ENCODE data around the gene FGF14. TPM values are rescaled to one million over a fixed set of nuclear protein-coding genes. Genes with fewer than 3 reads are reported as not detected.

The FGF14 gene
- total RNA-seq, 3 donors from 2014 or later: 0.43 to 2.5 (median 0.70) TPM

- DNase-seq (no peak), ATAC-seq (no peak)
- H3K9me3 ChIP-seq: no peaks in the 10 kb centered on the region
- TF ChIP-seq, protein P1, sequence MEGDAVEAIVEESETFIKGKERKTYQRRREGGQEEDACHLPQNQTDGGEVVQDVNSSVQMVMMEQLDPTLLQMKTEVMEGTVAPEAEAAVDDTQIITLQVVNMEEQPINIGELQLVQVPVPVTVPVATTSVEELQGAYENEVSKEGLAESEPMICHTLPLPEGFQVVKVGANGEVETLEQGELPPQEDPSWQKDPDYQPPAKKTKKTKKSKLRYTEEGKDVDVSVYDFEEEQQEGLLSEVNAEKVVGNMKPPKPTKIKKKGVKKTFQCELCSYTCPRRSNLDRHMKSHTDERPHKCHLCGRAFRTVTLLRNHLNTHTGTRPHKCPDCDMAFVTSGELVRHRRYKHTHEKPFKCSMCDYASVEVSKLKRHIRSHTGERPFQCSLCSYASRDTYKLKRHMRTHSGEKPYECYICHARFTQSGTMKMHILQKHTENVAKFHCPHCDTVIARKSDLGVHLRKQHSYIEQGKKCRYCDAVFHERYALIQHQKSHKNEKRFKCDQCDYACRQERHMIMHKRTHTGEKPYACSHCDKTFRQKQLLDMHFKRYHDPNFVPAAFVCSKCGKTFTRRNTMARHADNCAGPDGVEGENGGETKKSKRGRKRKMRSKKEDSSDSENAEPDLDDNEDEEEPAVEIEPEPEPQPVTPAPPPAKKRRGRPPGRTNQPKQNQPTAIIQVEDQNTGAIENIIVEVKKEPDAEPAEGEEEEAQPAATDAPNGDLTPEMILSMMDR (IDR thresholded peaks at IDR 0.05): no peak
- H3K4me1 ChIP-seq (ENCODE audit: low read depth): no peaks in the 10 kb centered on the region
- H3K36me3 ChIP-seq (ENCODE audit: low read depth): no peaks in the 10 kb centered on the region
- intact Hi-C loops (cut with DNase I, micrococcal nuclease): no loop called here
- no peak overlapping the region for H3K4me3 ChIP-seq
Observed at GRCh38 chr13:102367836-102368235, 34.0 kb downstream of the FGF14 start.

DNA sequence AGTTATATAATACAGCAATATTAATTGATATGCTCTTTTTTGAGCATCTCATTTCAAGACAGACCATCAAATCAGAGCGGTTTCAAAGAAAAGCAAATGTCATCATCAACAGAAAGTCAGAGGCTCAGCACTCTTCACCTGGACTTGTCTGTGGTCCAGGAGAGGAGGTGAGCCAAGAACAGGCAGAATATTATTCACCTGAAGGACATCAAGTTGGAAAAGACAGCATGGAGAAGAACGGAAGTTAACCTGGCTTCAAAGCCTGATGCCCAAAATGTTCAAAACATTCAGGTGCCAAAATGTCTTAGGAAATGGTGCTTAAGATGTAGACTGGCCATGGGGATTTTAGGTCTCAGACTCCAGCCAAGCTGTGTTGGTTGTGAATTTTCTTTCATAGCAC lies 40.7 kb downstream of the FGF14 start:
- no peaks in the 10 kb centered on the region for H3K9me3 ChIP-seq
- intact Hi-C loops (cut with DNase I, micrococcal nuclease): no loop called here
- H3K4me1 ChIP-seq (ENCODE audit: low read depth): no peaks in the 10 kb centered on the region
- no peaks in the 10 kb centered on the region for H3K36me3 ChIP-seq (ENCODE audit: low read depth)
- TF ChIP-seq, protein P1 (IDR thresholded peaks at IDR 0.05): no peak
- no peak overlapping the region for H3K4me3 ChIP-seq
- no peak for ATAC-seq
- no peak for DNase-seq

DNA sequence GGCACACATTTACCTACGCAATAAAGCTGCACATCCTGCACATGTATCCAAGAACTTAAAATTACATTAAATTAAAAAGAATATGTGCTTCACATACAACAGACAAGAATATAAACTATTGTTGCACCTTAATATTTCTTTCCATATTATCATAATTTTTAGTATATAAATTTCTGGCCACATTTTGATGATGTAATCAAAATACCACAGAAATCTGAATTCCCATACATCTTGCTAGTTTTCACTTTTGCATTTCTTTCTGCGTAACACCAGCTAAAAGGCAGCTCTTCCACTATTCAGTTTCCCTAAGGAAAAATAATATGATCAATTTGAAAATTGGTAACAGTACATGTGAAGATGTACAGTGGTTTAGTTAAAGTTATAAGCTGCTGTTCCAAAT lies 42.6 kb downstream of the FGF14 start:
- DNase-seq (no peak), ATAC-seq (no peak)
- Histone ChIP-seq H3K9me3 (no peaks in the 10 kb centered on the region), H3K4me3 (no peak overlapping the region), H3K4me1 (ENCODE audit: low read depth) (no peaks in the 10 kb centered on the region), H3K36me3 (ENCODE audit: low read depth) (no peaks in the 10 kb centered on the region)
- TF ChIP-seq, protein P1 (IDR thresholded peaks at IDR 0.05): no peak
- intact Hi-C loops (cut with DNase I, micrococcal nuclease): no loop called here

DNA sequence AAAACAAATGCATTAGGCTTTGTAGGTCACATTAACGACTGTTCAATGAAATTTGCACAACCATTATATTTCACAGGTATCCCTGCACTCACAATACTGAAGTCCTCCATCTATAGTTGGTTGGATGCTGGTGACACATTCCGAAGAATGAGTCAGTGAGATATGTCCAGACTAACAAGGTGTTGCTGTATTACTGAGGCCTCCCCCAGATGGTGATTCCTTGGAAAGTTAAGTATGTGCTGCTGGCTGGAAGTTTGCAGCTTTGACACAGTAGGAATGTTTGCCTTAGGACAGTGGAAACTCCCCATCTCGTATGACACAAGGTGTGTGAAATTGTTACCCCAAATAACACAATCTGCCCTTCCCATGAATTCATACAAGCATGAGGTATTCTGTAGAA lies 46.6 kb downstream of the FGF14 start:
- intact Hi-C loops (cut with DNase I, micrococcal nuclease): no loop called here
- no peaks in the 10 kb centered on the region for H3K4me1 ChIP-seq (ENCODE audit: low read depth)
- DNase-seq (no peak), ATAC-seq (no peak)
- TF ChIP-seq, protein P1 (IDR thresholded peaks at IDR 0.05): no peak
- H3K36me3 ChIP-seq (ENCODE audit: low read depth): no peaks in the 10 kb centered on the region
- H3K9me3 ChIP-seq: no peaks in the 10 kb centered on the region
- H3K4me3 ChIP-seq: no peak overlapping the region

DNA sequence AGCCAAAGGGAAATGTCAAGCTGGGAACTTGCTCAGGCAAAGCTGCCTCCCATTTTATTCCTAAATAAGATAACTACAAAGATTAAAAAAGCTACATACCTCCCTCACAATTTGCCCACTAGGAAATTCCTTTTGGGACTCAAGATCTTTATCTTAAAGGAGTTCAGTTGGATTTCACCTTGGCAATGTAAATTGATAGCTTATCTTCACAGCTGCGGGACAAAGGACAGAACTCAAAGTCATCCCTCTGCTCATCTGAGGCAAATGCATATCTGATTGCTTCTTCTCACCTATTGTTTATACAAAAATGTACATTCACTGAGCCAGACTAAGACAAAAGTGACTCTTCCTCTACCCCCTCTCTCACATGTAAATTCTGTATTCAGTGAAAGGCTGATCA lies 47.8 kb downstream of the FGF14 start:
- TF ChIP-seq, protein P1 (IDR thresholded peaks at IDR 0.05): no peak
- intact Hi-C loops (cut with DNase I, micrococcal nuclease): no loop called here
- no peak for DNase-seq
- H3K36me3 ChIP-seq (ENCODE audit: low read depth): no peaks in the 10 kb centered on the region
- H3K4me3 ChIP-seq: no peak overlapping the region
- ATAC-seq: no peak
- H3K9me3 ChIP-seq: no peaks in the 10 kb centered on the region
- no peaks in the 10 kb centered on the region for H3K4me1 ChIP-seq (ENCODE audit: low read depth)

DNA sequence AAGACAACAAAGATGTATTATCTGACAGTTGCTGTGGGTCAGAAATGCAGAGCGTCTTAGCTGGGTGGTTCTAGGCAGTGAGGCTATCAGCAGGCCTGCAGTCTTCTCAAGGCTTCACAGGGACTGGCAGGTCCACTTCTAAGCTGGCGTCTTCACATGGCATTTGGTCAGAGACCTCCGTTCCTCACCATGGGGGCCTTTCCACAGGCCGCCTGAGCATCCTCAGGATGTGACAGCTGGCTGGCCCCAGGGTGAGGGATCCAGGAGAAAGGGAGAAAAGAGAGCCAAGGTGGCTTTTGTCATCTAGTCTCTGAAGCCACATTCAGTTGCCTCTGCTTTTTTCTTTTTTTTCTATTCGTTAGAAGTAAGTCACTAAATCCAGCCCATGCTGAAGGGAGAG lies 50.3 kb downstream of the FGF14 start:
- intact Hi-C loops (cut with DNase I, micrococcal nuclease): no loop called here
- no peak overlapping the region for H3K4me3 ChIP-seq
- no peak for DNase-seq
- H3K36me3 ChIP-seq (ENCODE audit: low read depth): no peaks in the 10 kb centered on the region
- TF ChIP-seq, protein P1 (IDR thresholded peaks at IDR 0.05): no peak
- no peak for ATAC-seq
- H3K4me1 ChIP-seq (ENCODE audit: low read depth): no peaks in the 10 kb centered on the region
- no peaks in the 10 kb centered on the region for H3K9me3 ChIP-seq
